IPS-18a (cell line): ENCODE measurements around the gene KRTCAP2.
"Not testable (repeated sequence)": the region's sequence is repeated elsewhere in the genome, so short reads cannot be mapped to it uniquely, and the experiment has no call there.

Experiments used
- H3K27ac ChIP-seq: one replicate; pipeline ENCODE4 v1.5.1; 2013; ENCODE audit warnings: low read length
- H3K27me3 ChIP-seq: one replicate; pipeline ENCODE4 v1.6.1; 2013; ENCODE audit warnings: mild to moderate bottlenecking, low read length; ENCODE audit not compliant: control insufficient read depth, insufficient read depth
- H3K36me3 ChIP-seq: one replicate; pipeline ENCODE4 v1.6.1; 2013; ENCODE audit warnings: low read depth, low read length; ENCODE audit not compliant: control insufficient read depth
- H3K4me1 ChIP-seq: one replicate; pipeline ENCODE4 v1.6.1; 2013; ENCODE audit warnings: low read depth, low read length; ENCODE audit not compliant: control insufficient read depth
- H3K4me3 ChIP-seq: one replicate; pipeline ENCODE4 v1.5.1; 2013; ENCODE audit warnings: low read length
- H3K9ac ChIP-seq: one replicate; pipeline ENCODE4 v1.6.1; 2013; ENCODE audit warnings: mild to moderate bottlenecking, low read length, moderate library complexity
- H3K9me3 ChIP-seq: one replicate; pipeline ENCODE4 v1.6.1; 2013; ENCODE audit warnings: low read depth, low read length; ENCODE audit not compliant: control insufficient read depth

The KRTCAP2 gene

DNA sequence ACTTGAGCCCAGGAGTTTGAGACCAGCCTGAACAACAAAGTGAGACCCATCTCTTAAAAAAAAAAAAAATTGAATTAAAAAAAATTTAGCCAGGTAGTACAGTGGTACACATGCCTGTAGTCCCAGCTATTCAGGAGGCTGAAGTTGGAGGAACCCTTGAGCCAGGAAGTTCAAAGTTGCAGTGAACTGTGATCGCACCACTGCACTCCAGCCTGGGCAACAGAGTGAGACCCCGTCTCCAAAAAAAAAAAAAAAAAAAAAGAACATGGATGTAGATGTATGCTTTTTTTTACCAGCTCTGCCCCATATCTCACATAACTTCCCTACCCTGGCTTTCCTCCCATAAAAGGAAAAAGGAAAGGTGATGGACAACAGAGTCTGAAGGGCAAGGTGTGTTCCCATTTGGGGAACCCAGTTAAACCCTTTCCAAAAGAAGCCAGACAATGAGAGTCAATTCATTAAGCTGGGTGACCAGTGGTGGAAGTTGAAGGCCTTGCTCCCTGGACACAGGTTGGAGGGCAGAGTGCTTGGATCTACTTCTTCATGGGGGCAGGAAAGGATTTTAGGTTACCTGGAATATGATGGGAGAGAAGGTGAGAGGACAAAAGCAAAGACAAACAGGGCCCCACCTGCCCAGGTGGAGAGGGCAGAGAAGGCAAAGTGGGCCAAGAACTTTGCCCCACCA lies 2.9 kb downstream of the KRTCAP2 start:
- no peaks in the 10 kb centered on the region for H3K27me3 ChIP-seq
- H3K36me3 ChIP-seq, result peaks cover 16% of the 10 kb centered on the region
- no peak overlapping the region for H3K9ac ChIP-seq
- no peak overlapping the region for H3K4me3 ChIP-seq
- peaks cover 23% of the 10 kb centered on the region for H3K4me1 ChIP-seq
- no peak overlapping the region for H3K27ac ChIP-seq
- no peaks in the 10 kb centered on the region for H3K9me3 ChIP-seq

DNA sequence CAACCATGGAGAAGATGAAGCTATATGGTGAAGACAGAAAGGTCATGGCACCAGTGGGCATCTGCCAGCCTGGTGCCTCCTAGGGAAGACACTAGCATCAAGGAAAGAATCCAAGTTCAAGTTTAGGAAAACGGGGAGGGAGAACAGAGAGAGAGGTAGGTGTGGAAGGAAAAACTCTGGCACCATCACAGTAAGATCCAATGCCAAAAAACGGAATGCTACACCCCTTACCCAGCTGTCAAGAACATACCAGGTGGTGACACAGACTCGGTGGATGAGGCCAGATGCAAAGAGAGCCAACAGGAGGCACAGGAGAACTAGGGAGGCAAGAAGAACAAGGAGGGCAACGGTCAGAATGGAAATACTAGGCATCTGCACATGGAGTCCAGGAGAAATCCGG lies 3.6 kb downstream of the KRTCAP2 start:
- H3K27me3 ChIP-seq, result no peaks in the 10 kb centered on the region
- no peak overlapping the region for H3K4me3 ChIP-seq
- H3K9me3 ChIP-seq, result no peaks in the 10 kb centered on the region
- H3K4me1 ChIP-seq, result peaks cover 23% of the 10 kb centered on the region
- H3K27ac ChIP-seq, result no peak overlapping the region
- H3K36me3 ChIP-seq, result peaks cover 16% of the 10 kb centered on the region
- H3K9ac ChIP-seq, result no peak overlapping the region

DNA sequence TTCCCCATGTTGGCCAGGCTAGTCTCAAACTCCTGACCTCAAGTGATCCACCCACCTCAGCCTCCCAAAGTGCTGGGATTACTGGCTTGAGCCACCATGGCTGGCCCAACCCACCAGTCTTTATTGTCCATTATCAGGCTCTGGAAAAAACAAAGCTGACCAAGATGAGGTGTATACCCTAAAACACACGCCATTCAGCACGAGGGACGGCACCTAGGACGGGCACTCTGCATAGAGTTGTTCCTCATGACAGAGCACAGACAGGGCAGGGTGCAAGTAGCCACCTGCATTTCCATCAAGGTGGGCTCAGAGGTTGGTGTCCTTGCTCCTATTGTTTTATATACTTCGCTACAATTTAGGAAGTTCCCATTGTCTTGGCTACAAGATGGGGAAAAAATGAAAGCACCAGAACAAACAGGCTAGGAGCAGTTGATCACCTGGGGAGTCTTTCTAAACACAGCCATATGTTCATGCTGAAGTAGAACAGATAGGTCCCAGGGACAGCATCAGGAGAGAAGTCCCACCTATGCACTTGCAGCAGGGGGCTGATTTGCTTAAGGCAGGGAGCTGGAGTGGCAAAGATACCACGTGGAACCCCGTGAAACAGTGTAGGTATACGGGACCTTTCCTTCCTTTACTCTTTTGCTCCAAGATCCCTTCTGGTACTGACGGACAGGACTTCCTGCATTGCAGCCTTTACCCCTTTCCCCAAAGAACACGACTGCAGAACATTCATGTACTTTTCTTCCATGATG lies 4.5 kb downstream of the KRTCAP2 start:
- Histone ChIP-seq H3K27me3 (no peaks in the 10 kb centered on the region), H3K9me3 (no peaks in the 10 kb centered on the region), H3K4me1 (peaks cover 19% of the 10 kb centered on the region), H3K36me3 (peaks cover 16% of the 10 kb centered on the region), H3K27ac (no peak overlapping the region), H3K9ac (no peak overlapping the region), H3K4me3 (no peak overlapping the region)

- H3K9me3 ChIP-seq, H3K9ac ChIP-seq, H3K27ac ChIP-seq, H3K27me3 ChIP-seq: not testable (repeated sequence)
- Histone ChIP-seq H3K36me3 (peaks cover 16% of the 10 kb centered on the region), H3K4me1 (peaks cover 19% of the 10 kb centered on the region), H3K4me3 (peak overlapping the region; percentile 69)
Measured at GRCh38 chr1:155168105-155168445, 5.0 kb downstream of the KRTCAP2 start.

GRCh38 chr1:155167166-155168104 lies 5.7 kb downstream of the KRTCAP2 start:
- peaks cover 16% of the 10 kb centered on the region for H3K36me3 ChIP-seq
- no peak overlapping the region for H3K27ac ChIP-seq
- no peaks in the 10 kb centered on the region for H3K27me3 ChIP-seq
- H3K4me1 ChIP-seq, result peaks cover 18% of the 10 kb centered on the region
- H3K9me3 ChIP-seq, result no peaks in the 10 kb centered on the region
- peak overlapping the region; percentile 69 for H3K4me3 ChIP-seq
- no peak overlapping the region for H3K9ac ChIP-seq

DNA sequence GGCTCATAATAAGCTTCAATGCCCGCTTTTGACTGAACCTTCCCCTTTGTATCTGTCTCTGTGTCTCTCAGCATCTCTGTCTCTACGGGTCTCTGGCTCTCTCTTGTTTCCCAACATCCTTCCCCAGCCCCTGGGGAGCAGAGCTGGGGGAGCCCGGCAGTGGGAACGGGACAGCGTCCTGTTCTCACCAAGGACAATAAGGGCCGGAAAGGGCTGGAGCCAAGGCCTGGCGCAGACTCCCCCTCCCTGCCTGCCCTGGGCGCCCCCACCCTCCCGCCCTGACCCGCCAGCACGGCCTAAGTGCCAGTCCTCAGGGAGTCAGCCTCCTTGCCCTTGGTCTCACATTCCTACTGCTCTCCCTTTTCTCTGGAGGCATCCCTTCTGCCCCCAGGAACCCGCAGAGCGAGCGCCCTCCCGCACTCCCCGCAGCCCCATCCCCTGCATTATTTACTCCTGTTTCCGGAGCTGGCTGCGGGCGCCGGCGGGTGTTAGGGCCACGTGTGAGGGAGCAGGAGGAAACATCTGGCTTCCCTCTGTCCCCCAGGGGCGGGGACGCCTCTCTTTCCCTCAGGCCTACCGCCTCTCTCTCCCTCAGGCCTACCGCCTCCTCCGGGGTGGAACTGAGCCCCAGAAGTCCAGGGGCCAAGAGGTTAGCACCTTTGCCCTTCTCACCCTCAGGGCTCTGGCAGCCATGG lies 6.5 kb downstream of the KRTCAP2 start:
- no peaks in the 10 kb centered on the region for H3K9me3 ChIP-seq
- H3K4me1 ChIP-seq, result peaks cover 12% of the 10 kb centered on the region
- H3K9ac ChIP-seq, result peak overlapping the region; percentile 9
- H3K36me3 ChIP-seq, result peaks cover 16% of the 10 kb centered on the region
- no peak overlapping the region for H3K27ac ChIP-seq
- H3K27me3 ChIP-seq, result no peaks in the 10 kb centered on the region
- H3K4me3 ChIP-seq, result peak overlapping the region; percentile 69

DNA sequence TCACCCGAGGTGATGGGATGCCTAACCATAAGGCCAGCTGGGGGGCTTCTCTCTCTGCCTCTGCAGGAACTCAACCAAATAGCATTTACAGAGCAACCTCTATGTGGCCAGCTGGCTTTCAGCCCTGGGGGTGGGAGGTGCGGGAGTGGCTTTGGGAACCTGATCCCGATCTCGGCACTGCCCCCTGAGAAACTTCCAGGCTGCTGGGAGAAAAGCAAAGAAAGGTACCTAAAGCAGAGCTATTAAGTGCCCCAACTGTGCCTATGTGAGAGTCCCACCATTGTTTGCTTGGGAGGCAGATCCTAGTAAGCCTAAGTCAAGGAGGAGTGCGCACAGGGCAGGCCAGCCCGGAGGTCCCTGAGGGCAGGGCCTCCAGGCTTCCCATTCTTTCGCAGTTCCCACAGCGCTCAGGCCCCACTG lies 7.0 kb downstream of the KRTCAP2 start:
- H3K27ac ChIP-seq, result no peak overlapping the region
- H3K4me3 ChIP-seq, result peak overlapping the region; percentile 53
- H3K9me3 ChIP-seq, result no peaks in the 10 kb centered on the region
- H3K27me3 ChIP-seq, result no peaks in the 10 kb centered on the region
- H3K36me3 ChIP-seq, result peaks cover 16% of the 10 kb centered on the region
- H3K9ac ChIP-seq, result peak overlapping the region; percentile 9
- peaks cover 12% of the 10 kb centered on the region for H3K4me1 ChIP-seq

GRCh38 chr1:155164625-155165024 lies 8.5 kb downstream of the KRTCAP2 start:
- not testable (repeated sequence) for H3K9me3 ChIP-seq, H3K27ac ChIP-seq, H3K27me3 ChIP-seq, H3K36me3 ChIP-seq, H3K9ac ChIP-seq, H3K4me3 ChIP-seq
- peaks cover 12% of the 10 kb centered on the region for H3K4me1 ChIP-seq

GRCh38 chr1:155163785-155164184 lies 9.3 kb downstream of the KRTCAP2 start:
- H3K27ac ChIP-seq, H3K27me3 ChIP-seq, H3K9ac ChIP-seq, H3K36me3 ChIP-seq, H3K9me3 ChIP-seq, H3K4me3 ChIP-seq: not testable (repeated sequence)
- H3K4me1 ChIP-seq, result peaks cover 12% of the 10 kb centered on the region

GRCh38 chr1:155162631-155163030 lies 10.5 kb downstream of the KRTCAP2 start:
- H3K9ac ChIP-seq, H3K27me3 ChIP-seq, H3K4me3 ChIP-seq, H3K27ac ChIP-seq, H3K9me3 ChIP-seq, H3K36me3 ChIP-seq: not testable (repeated sequence)
- H3K4me1 ChIP-seq, result peaks cover 12% of the 10 kb centered on the region

DNA sequence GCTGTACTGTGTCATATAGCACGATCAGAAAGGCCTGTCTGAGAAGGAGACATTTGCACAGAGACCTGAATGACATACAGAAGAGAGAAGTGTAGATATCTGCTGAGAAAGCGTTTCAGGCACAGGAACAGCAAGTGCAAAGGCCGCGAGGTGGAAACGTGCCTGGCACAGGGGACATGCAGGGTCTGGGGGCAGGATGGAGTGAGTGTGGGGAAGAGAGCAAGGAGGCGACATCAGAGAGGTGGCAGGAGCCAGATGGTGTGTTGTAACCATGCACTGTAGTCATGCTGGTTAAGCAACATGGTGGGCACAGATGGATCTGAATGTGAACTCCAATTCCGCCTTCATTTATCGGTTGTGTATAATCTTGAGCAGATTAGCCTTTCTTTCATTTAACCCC lies 13.0 kb downstream of the KRTCAP2 start:
- H3K4me3 ChIP-seq, result no peak overlapping the region
- no peaks in the 10 kb centered on the region for H3K27me3 ChIP-seq
- H3K9me3 ChIP-seq, result no peaks in the 10 kb centered on the region
- H3K27ac ChIP-seq, result no peak overlapping the region
- no peaks in the 10 kb centered on the region for H3K4me1 ChIP-seq
- H3K36me3 ChIP-seq, result no peaks in the 10 kb centered on the region
- no peak overlapping the region for H3K9ac ChIP-seq
